ENCODE results near the gene MIP.

The MIP gene

DNA sequence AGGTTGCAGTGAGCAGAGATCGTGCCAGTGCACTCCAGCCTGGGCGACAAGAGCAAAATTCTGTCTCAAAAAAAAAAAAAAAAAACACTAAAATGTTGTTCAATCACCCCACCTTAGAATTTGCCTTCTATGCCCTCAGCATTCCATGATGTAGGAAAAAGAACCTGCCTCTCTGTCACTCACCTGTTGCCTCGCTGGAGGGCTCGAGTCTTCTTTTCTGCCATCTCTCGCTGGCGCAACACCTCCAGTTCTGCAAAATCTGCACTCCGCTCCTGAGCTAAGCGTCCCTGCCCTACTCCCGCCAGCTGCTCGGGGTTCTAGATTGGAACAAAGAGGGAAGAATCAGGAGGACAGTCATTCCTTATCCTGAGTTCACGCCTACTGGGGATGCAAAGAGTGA is 23.2 kb downstream of the MIP start (continued):
- TF ChIP-seq, protein P1, sequence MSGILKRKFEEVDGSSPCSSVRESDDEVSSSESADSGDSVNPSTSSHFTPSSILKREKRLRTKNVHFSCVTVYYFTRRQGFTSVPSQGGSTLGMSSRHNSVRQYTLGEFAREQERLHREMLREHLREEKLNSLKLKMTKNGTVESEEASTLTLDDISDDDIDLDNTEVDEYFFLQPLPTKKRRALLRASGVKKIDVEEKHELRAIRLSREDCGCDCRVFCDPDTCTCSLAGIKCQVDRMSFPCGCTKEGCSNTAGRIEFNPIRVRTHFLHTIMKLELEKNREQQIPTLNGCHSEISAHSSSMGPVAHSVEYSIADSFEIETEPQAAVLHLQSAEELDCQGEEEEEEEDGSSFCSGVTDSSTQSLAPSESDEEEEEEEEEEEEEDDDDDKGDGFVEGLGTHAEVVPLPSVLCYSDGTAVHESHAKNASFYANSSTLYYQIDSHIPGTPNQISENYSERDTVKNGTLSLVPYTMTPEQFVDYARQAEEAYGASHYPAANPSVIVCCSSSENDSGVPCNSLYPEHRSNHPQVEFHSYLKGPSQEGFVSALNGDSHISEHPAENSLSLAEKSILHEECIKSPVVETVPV (CRISPR knock-in tag; IDR thresholded peaks at IDR 0.05): no peak
- TF ChIP-seq, protein P2, sequence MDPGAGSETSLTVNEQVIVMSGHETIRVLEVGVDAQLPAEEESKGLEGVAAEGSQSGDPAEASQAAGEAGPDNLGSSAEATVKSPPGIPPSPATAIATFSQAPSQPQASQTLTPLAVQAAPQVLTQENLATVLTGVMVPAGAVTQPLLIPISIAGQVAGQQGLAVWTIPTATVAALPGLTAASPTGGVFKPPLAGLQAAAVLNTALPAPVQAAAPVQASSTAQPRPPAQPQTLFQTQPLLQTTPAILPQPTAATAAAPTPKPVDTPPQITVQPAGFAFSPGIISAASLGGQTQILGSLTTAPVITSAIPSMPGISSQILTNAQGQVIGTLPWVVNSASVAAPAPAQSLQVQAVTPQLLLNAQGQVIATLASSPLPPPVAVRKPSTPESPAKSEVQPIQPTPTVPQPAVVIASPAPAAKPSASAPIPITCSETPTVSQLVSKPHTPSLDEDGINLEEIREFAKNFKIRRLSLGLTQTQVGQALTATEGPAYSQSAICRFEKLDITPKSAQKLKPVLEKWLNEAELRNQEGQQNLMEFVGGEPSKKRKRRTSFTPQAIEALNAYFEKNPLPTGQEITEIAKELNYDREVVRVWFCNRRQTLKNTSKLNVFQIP (CRISPR knock-in tag; IDR thresholded peaks at IDR 0.05; ENCODE audit: borderline replicate concordance, low read depth): no peak
- TF ChIP-seq ZFP30 (CRISPR knock-in tag; IDR thresholded peaks at IDR 0.05) (no peak), ZNF8 (CRISPR knock-in tag; IDR thresholded peaks at IDR 0.05) (no peak), CSDC2 (CRISPR knock-in tag; IDR thresholded peaks at IDR 0.05) (no peak), SNAI2 (CRISPR knock-in tag; IDR thresholded peaks at IDR 0.05) (no peak), TOX (CRISPR knock-in tag; IDR thresholded peaks at IDR 0.05; ENCODE audit: borderline replicate concordance) (no peak), ZNF70 (CRISPR knock-in tag; IDR thresholded peaks at IDR 0.05) (no peak), ARNTL (CRISPR knock-in tag; IDR thresholded peaks at IDR 0.05; ENCODE audit: borderline replicate concordance, low read depth) (no peak), OSR1 (CRISPR knock-in tag; IDR thresholded peaks at IDR 0.05) (no peak), PPARA (CRISPR knock-in tag; IDR thresholded peaks at IDR 0.05; ENCODE audit: borderline replicate concordance) (no peak)

DNA sequence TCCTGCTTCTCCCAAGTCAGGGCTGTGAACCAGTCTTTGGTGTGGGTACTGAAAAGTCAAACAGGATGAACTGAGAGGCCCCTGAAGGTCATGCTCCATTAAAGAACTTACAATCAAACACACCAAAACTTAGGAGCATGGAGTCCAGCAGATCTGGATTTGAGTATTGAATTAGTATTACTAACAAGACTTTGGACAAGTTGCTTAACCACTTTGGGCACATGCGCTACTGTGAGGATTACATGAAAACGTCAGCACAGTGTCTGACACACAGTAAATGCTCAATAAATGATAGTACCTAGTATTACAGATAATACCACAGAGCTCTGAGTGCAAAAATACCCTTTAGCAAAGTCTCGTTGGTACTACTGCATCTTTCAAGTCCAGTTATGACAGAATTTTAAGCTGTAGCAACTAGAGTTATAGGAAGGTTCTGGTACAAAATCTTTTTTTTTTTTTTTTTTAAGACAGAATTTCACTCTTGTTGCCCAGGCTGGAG is 28.5 kb downstream of the MIP start:
- ATAC-seq: no peak
- TF ChIP-seq PPARA (CRISPR knock-in tag; IDR thresholded peaks at IDR 0.05; ENCODE audit: borderline replicate concordance): no peak

DNA sequence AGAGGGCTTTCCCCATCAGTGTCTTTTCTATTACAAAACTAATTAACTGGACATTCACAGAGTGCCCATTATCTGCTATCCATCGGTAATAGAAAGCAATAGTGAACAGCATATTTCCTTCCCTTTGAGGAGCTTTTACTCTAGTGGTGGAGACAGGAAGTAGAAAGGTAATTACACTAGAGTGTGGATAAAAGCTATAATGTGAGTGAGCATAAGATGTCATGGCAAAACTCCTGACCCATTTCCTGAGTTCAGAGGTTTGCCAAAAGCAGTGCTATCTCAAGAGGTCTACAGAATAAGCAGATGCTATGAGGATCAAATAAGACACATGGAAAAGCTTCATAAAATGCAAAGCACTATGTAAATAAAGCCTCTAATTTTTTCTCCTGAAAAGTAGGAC is 29.3 kb downstream of the MIP start:
- no peak for ATAC-seq
- no peak for TF ChIP-seq CSDC2 (CRISPR knock-in tag; IDR thresholded peaks at IDR 0.05)
- no peak for TF ChIP-seq ARNTL (CRISPR knock-in tag; IDR thresholded peaks at IDR 0.05; ENCODE audit: borderline replicate concordance, low read depth)
- TF ChIP-seq ZNF70 (CRISPR knock-in tag; IDR thresholded peaks at IDR 0.05): no peak
- TF ChIP-seq ZFP3 (CRISPR knock-in tag; IDR thresholded peaks at IDR 0.05): no peak
- no peak for TF ChIP-seq OSR1 (CRISPR knock-in tag; IDR thresholded peaks at IDR 0.05)
- no peak for TF ChIP-seq ISL1 (CRISPR knock-in tag; IDR thresholded peaks at IDR 0.05)
- no peak for TF ChIP-seq ZFP30 (CRISPR knock-in tag; IDR thresholded peaks at IDR 0.05)
- TF ChIP-seq ESRRG (CRISPR knock-in tag; IDR thresholded peaks at IDR 0.05): no peak
- TF ChIP-seq, protein P3, sequence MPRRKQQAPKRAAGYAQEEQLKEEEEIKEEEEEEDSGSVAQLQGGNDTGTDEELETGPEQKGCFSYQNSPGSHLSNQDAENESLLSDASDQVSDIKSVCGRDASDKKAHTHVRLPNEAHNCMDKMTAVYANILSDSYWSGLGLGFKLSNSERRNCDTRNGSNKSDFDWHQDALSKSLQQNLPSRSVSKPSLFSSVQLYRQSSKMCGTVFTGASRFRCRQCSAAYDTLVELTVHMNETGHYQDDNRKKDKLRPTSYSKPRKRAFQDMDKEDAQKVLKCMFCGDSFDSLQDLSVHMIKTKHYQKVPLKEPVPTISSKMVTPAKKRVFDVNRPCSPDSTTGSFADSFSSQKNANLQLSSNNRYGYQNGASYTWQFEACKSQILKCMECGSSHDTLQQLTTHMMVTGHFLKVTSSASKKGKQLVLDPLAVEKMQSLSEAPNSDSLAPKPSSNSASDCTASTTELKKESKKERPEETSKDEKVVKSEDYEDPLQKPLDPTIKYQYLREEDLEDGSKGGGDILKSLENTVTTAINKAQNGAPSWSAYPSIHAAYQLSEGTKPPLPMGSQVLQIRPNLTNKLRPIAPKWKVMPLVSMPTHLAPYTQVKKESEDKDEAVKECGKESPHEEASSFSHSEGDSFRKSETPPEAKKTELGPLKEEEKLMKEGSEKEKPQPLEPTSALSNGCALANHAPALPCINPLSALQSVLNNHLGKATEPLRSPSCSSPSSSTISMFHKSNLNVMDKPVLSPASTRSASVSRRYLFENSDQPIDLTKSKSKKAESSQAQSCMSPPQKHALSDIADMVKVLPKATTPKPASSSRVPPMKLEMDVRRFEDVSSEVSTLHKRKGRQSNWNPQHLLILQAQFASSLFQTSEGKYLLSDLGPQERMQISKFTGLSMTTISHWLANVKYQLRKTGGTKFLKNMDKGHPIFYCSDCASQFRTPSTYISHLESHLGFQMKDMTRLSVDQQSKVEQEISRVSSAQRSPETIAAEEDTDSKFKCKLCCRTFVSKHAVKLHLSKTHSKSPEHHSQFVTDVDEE (CRISPR knock-in tag; IDR thresholded peaks at IDR 0.05): no peak
- TF ChIP-seq, protein P4, sequence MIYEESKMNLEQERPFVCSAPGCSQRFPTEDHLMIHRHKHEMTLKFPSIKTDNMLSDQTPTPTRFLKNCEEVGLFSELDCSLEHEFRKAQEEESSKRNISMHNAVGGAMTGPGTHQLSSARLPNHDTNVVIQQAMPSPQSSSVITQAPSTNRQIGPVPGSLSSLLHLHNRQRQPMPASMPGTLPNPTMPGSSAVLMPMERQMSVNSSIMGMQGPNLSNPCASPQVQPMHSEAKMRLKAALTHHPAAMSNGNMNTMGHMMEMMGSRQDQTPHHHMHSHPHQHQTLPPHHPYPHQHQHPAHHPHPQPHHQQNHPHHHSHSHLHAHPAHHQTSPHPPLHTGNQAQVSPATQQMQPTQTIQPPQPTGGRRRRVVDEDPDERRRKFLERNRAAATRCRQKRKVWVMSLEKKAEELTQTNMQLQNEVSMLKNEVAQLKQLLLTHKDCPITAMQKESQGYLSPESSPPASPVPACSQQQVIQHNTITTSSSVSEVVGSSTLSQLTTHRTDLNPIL (CRISPR knock-in tag; IDR thresholded peaks at IDR 0.05; ENCODE audit: low read depth): no peak
- TF ChIP-seq SNAI2 (CRISPR knock-in tag; IDR thresholded peaks at IDR 0.05): no peak
- TF ChIP-seq ZC3H10 (CRISPR knock-in tag; IDR thresholded peaks at IDR 0.05): no peak
- no peak for TF ChIP-seq GLIS3 (CRISPR knock-in tag; IDR thresholded peaks at IDR 0.05)
- no peak for TF ChIP-seq BACH2 (CRISPR knock-in tag; IDR thresholded peaks at IDR 0.05; ENCODE audit: borderline replicate concordance)
- TF ChIP-seq TCF4 (CRISPR knock-in tag; IDR thresholded peaks at IDR 0.05; ENCODE audit: borderline replicate concordance): no peak
- no peak for TF ChIP-seq TOX (CRISPR knock-in tag; IDR thresholded peaks at IDR 0.05; ENCODE audit: borderline replicate concordance)
- TF ChIP-seq, protein P2 (CRISPR knock-in tag; IDR thresholded peaks at IDR 0.05; ENCODE audit: borderline replicate concordance, low read depth): no peak
- TF ChIP-seq, protein P1 (CRISPR knock-in tag; IDR thresholded peaks at IDR 0.05): no peak
- no peak for TF ChIP-seq RARB (CRISPR knock-in tag; IDR thresholded peaks at IDR 0.05)
- no peak for TF ChIP-seq ZNF8 (CRISPR knock-in tag; IDR thresholded peaks at IDR 0.05)

Measured in SK-N-SH treated with all-trans-retinoic acid at 6 μM for 48 hours (cell line).